A549 (cell line): ENCODE measurements around the gene TFAP2D.

ENCODE experiments used
- CHD4 ChIP-seq: fragments of 200-600 bp; sonication (generic); IDR thresholded peaks from 2 replicates; pipeline ENCODE4 v1.6.1; 2016; ENCODE audit warnings: antibody characterized with exemption, mild to moderate bottlenecking, borderline replicate concordance
- EP300 ChIP-seq, 2 experiments: fragments of >200 bp; sonication (Bioruptor Twin); formaldehyde crosslinking; IDR thresholded peaks; 2 replicates in 1 of 2; 3 replicates in 1 of 2; pipeline ENCODE4 v1.6.1; 2016 to 2017
- FOSL2 ChIP-seq, 2 experiments: fragments of 450-650 bp in 1 of 2; fragments of >200 bp in 1 of 2; sonication (Bioruptor Twin) in 1 of 2; formaldehyde crosslinking; IDR thresholded peaks; 2 replicates each; pipeline versions ENCODE4 v1.5.0 to v1.6.1; 2016 to 2020; ENCODE audit warnings: mild to moderate bottlenecking in 1 of 2, moderate library complexity in 1 of 2
- HOXA7 ChIP-seq: fragments of 250-450 bp; sonication (Bioruptor Pico); IDR thresholded peaks from 2 replicates; pipeline ENCODE4 v1.5.0; 2020; ENCODE audit warnings: mild to moderate bottlenecking, moderate library complexity
- HOXB13 ChIP-seq: fragments of 250-450 bp; sonication (Bioruptor Pico); IDR thresholded peaks from 2 replicates; pipeline ENCODE4 v1.5.0; 2020; ENCODE audit warnings: low read depth, mild to moderate bottlenecking, moderate library complexity
- POLR2A ChIP-seq: IDR thresholded peaks from 2 replicates; pipeline ENCODE4 v1.6.1; 2012; ENCODE audit warnings: mild to moderate bottlenecking, low read length
- RCOR1 ChIP-seq: fragments of 150-350 bp; IDR thresholded peaks from 2 replicates; pipeline ENCODE4 v1.6.1; 2014; ENCODE audit warnings: antibody characterized with exemption, low read length, low read depth
- SMC3 ChIP-seq: fragments of >200 bp; sonication (Bioruptor Twin); formaldehyde crosslinking; IDR thresholded peaks from 3 replicates; pipeline ENCODE4 v1.6.1; 2018; ENCODE audit warnings: inconsistent platforms
- ZFP36 ChIP-seq: fragments of 450-650 bp; IDR thresholded peaks from 2 replicates; pipeline ENCODE4 v1.6.1; 2014; ENCODE audit warnings: borderline replicate concordance; ENCODE audit not compliant: partially characterized antibody
- ZNF302 ChIP-seq: fragments of 250-450 bp; sonication (Bioruptor Pico); IDR thresholded peaks from 2 replicates; pipeline ENCODE4 v1.9.0; 2021; ENCODE audit warnings: inconsistent platforms, mild to moderate bottlenecking, moderate library complexity
- TF ChIP-seq, protein P1 (sequence below): fragments of 250-450 bp; sonication (Bioruptor Pico); IDR thresholded peaks from 2 replicates; pipeline ENCODE4 v1.5.0; 2021; ENCODE audit warnings: mild to moderate bottlenecking, moderate library complexity, borderline replicate concordance
- TF ChIP-seq, protein P2 (sequence below): fragments of >200 bp; sonication (Bioruptor Twin); formaldehyde crosslinking; IDR thresholded peaks from 3 replicates; pipeline ENCODE4 v1.5.1; 2016
- TF ChIP-seq, protein P3 (sequence below): IDR thresholded peaks from 2 replicates; pipeline ENCODE4 v1.6.1; 2012
- TF ChIP-seq, protein P4 (sequence below): IDR thresholded peaks from 2 replicates; pipeline ENCODE4 v1.6.1; 2012

DNA sequence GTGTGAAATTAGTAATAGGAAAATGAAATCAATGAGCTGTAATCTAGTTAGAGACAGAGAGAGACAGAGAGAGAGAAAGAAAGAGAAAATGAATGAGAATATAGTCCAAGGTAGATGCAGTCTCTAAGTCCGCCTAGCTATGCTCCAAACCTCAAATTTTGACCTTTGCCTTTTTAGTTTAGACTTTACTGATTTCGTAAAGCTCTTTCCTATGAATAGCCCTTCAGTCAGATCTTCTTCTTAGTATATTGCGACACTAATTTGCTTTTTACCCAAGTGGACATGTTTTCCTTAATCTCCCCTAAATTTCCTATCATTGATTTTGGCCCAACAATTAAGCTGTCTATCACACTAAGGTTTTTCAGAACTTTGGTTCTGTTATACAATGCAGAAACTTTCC, 49.5 kb downstream of the TFAP2D start:
- TF ChIP-seq HOXA7 (CRISPR knock-in tag) (no peak), POLR2A (no peak), ZNF302 (CRISPR knock-in tag) (no peak), EP300 (IDR thresholded peaks at IDR 0.05) (no peak), FOSL2 (IDR thresholded peaks at IDR 0.05) (no peak), FOSL2 (CRISPR knock-in tag; IDR thresholded peaks at IDR 0.05) (no peak), HOXB13 (CRISPR knock-in tag) (no peak), RCOR1 (no peak), SMC3 (no peak), CHD4 (no peak), ZFP36 (no peak)
- TF ChIP-seq, protein P1, sequence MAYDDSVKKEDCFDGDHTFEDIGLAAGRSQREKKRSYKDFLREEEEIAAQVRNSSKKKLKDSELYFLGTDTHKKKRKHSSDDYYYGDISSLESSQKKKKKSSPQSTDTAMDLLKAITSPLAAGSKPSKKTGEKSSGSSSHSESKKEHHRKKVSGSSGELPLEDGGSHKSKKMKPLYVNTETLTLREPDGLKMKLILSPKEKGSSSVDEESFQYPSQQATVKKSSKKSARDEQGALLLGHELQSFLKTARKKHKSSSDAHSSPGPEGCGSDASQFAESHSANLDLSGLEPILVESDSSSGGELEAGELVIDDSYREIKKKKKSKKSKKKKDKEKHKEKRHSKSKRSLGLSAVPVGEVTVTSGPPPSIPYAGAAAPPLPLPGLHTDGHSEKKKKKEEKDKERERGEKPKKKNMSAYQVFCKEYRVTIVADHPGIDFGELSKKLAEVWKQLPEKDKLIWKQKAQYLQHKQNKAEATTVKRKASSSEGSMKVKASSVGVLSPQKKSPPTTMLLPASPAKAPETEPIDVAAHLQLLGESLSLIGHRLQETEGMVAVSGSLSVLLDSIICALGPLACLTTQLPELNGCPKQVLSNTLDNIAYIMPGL (CRISPR knock-in tag): no peak
- TF ChIP-seq, protein P2, sequence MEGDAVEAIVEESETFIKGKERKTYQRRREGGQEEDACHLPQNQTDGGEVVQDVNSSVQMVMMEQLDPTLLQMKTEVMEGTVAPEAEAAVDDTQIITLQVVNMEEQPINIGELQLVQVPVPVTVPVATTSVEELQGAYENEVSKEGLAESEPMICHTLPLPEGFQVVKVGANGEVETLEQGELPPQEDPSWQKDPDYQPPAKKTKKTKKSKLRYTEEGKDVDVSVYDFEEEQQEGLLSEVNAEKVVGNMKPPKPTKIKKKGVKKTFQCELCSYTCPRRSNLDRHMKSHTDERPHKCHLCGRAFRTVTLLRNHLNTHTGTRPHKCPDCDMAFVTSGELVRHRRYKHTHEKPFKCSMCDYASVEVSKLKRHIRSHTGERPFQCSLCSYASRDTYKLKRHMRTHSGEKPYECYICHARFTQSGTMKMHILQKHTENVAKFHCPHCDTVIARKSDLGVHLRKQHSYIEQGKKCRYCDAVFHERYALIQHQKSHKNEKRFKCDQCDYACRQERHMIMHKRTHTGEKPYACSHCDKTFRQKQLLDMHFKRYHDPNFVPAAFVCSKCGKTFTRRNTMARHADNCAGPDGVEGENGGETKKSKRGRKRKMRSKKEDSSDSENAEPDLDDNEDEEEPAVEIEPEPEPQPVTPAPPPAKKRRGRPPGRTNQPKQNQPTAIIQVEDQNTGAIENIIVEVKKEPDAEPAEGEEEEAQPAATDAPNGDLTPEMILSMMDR: no peak
- TF ChIP-seq, protein P3, sequence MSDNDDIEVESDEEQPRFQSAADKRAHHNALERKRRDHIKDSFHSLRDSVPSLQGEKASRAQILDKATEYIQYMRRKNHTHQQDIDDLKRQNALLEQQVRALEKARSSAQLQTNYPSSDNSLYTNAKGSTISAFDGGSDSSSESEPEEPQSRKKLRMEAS: no peak
- TF ChIP-seq, protein P4, sequence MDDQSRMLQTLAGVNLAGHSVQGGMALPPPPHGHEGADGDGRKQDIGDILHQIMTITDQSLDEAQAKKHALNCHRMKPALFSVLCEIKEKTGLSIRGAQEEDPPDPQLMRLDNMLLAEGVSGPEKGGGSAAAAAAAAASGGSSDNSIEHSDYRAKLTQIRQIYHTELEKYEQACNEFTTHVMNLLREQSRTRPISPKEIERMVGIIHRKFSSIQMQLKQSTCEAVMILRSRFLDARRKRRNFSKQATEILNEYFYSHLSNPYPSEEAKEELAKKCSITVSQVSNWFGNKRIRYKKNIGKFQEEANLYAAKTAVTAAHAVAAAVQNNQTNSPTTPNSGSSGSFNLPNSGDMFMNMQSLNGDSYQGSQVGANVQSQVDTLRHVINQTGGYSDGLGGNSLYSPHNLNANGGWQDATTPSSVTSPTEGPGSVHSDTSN: no peak
